GM21717 (cell line): Measurements from ENCODE around the gene ZFR2.
"Not testable (repeated sequence)": the region's sequence is repeated elsewhere in the genome, so short reads cannot be mapped to it uniquely, and the experiment has no call there.

ENCODE experiments used
- ATAC-seq: cut with Tn5 transposase; IDR thresholded peaks from one replicate; pipeline ENCODE4 v1.9.1; 2021; ENCODE audit warnings: mild to moderate bottlenecking, moderate library complexity; ENCODE audit not compliant: unreplicated experiment

Gene ZFR2

DNA sequence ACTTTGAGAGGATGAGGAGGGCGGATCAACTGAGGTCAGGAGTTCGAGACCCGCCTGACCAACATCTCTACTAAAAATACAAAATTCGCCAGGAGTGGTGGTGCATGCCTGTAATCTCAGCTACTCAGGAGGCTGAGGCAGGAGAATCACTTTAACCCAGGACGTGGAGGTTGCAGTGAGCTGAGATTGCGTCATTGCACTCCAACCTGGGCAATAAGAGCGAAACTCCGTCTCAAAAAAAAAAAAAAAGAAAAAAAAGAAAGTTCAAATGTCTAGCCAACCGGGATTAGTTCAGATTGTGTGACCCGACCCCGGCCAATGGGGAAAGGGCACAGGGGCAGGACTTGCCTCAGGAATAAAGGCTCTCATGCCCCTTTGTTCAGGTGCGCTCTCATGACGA, 5.9 kb upstream of the ZFR2 start:
- not testable (repeated sequence) for ATAC-seq

DNA sequence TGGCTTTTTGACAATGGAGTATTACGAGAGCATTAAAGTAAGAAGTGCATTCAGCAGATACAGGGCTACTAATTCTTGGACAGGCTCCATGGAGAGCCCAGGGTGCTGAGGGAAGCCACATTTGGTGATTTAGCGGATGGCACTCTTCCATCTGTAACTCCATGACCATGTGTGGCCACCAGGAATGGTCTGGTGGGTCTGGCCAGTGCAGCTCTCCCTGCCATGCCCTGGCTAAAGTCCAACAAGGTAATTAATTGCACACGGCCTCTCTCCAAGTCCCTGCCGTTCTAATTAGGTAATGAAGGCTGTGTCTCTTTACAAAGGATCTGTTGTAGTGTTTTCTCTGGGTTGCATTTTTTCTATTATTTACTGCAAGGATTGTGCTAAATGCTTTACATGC, 4.3 kb upstream of the ZFR2 start:
- no peak for ATAC-seq

GRCh38 chr19:3867971-3868769, 668 bp downstream of the ZFR2 start:
- ATAC-seq, result no peak

- ATAC-seq, result no peak
Measured at GRCh38 chr19:3866910-3867638, 1.8 kb downstream of the ZFR2 start.

DNA sequence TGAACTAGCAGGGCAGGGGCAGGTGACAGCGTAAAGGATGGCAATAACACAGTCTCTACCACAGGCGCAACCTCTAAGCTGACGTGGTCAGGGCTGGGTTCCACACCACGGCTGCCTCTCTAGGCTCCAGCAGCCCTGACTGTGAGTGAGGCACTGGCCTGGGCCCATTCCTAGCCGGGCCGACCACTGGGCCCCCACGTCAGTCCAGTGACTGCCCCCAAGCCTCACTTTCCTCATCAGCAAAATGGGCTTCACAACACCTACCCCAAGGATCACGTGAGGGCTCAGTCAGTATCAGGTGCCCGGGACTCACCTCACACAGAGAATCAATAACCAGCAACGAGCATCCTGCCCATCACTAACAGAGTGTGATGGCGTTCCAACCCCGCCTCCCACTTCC, 5.2 kb downstream of the ZFR2 start:
- ATAC-seq, result no peak

- ATAC-seq, result no peak
Measured at GRCh38 chr19:3862826-3863500, 5.9 kb downstream of the ZFR2 start.

- ATAC-seq, result no peak
Measured at GRCh38 chr19:3860499-3860898, 8.3 kb downstream of the ZFR2 start.

GRCh38 chr19:3857449-3858003, 11.3 kb downstream of the ZFR2 start:
- no peak for ATAC-seq

DNA sequence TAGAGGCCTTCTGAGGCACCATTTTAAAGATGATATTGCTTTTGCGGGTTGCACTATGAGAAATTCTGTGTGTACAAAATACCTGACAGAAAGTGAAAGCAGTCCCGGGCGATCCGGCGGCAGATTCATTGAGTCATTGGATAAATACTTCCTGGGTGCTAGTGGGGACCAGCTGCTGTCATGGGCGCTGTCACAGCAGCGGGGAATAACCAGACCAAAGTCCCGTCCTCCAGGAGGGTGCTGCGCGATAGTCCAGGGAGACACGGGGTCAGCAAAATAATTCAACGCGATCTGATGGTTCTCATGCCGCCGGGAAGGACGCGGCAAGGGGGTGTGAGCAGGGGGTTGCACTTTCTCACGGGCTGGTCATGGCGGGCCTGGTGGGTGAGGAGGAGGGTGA, 13.5 kb downstream of the ZFR2 start:
- ATAC-seq, result no peak

GRCh38 chr19:3852614-3853254, 16.1 kb downstream of the ZFR2 start:
- ATAC-seq, result no peak

- no peak for ATAC-seq
Measured at GRCh38 chr19:3852177-3852511, 16.7 kb downstream of the ZFR2 start.

DNA sequence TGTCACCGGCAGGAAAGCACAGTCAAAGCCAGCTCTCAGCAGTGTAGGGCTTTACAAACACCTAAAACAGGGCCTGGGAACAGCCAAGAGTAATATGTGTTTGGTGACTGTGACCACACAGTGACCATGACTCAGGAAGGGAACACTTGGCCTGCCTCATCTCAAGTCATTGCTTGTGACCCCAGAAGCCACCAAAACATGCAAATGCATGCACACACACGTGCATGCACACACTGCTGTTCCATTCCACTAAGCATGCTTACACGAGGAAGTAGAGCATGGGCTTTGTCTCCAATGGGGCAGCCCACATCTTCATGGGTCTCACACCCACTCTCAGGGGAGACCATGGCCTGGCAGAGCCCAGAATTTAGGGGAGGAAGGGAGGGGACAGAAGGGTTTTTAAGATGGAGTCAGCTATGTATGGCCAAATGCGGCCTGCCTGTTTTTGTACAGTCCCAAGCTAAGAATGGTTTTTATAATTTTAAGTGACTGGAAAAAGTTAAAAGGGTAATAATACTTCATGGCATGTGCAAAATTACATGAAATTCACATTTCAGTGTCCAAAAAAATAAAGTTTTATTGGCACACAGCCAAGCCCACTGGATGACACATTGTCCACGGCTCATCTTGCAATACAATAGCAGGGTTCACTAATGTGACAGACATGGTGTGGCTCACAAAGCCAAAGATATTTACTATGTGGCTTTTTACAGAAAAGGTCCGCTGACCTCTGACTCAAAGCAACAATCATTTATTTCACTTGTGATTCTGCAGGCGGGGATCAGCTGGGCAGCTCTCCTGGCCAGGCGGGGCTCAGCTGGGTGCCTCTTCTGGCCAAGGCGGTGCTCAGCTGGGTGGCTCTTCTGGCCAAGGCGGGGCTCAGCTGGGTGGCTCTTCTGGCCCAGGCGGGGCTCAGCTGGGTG, 17.3 kb downstream of the ZFR2 start:
- no peak for ATAC-seq

DNA sequence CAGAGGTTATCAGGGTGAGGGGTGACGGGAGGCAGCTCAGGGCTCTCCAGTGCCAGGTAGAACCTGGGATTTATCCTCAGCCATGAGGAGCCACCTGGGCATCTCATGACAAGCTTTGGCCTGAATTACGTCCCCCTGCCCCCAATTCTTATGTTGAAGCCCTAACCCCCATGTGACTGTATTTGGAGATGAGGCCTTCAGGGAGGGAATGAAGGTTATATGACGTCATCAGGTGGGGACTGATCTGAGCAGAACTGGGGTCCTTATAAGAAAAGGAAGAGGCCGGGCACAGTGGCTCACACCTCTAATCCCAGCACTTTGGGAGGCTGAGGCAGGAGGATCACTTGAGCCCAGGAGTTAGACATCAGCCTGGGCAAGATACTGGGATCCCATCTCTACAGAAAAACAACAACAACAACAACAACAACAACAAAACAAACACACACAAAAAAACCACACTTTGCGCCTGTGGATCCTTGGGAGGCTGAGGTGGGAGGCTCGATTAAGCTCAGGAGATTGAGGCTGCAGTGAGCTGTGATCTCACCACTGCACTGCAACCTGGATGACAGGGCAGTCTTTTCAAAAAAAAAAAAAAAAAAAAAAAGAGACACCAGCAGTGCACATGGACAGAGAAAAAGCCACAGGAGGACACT, 18.4 kb downstream of the ZFR2 start:
- no peak for ATAC-seq

GRCh38 chr19:3849787-3850186, 19.1 kb downstream of the ZFR2 start:
- no peak for ATAC-seq

DNA sequence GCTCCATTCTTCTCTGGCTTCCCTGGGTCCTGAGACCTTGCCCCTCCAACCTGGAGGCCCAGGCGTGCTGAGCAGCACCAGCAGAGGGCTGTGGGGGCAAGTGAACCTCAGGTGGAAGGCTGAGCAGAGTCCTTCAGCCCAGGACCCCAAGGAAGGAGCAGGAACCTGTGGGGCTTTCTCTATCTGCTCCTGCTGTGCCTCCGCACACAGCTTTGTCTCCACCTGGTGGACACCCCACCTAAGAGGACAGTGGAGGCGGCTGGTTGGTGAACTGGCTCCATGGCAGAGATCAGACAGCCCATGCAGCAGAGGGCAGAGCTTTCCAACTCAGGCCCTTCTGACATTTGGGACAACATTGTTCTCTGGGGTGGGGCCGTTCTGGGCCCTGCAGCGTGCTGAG, 19.7 kb downstream of the ZFR2 start:
- ATAC-seq, result no peak

DNA sequence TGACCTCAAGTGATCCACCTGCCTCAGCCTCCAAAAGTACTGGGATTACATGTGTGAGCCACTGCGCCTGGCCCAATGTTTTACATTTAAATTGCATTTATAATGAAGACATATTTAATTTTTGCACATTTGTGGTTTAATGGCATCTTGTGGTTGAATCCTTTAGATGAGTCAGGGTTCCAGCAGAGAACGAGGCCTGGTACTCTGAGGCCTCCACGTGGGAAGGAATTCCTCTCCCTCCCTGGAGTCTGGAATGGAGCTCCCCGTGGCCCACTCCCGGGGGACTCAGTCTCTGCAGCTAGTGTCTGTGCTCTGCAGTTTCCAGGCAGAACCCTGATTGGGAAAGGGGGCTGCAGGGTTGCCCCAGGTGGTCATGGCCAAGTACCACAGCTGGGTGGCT, 24.2 kb downstream of the ZFR2 start:
- no peak for ATAC-seq

DNA sequence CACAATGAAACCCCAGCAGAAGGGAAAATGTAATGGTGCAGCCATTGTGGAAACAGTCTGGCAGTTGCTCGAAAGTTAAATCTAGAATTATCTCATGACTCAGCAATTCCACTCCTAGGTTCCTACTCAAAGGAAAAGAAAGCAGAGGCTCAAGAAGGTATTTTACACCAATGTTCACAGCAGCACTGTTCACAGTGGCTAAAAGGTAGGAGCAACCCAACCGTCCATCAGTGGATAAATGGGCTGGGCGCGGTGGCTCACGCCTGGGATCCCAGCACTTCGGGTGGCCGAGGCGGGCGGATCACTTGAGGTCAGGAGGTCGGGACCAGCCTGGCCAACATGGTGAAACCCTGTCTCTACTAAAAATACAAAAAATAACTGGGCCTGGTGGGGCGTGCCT, 25.9 kb downstream of the ZFR2 start:
- ATAC-seq, result no peak

- ATAC-seq, result no peak
Measured at GRCh38 chr19:3840804-3841203, 28.0 kb downstream of the ZFR2 start.

GRCh38 chr19:3839941-3840340, 28.9 kb downstream of the ZFR2 start:
- no peak for ATAC-seq

- ATAC-seq, result no peak
Measured at GRCh38 chr19:3838661-3839060, 30.2 kb downstream of the ZFR2 start.
